Pancreas (tissue), 10 donors: ENCODE data around the gene NEO1. TPM values are rescaled to one million over a fixed set of nuclear protein-coding genes. Genes with fewer than 3 reads are reported as not detected.

Experiments used
- ATAC-seq, 4 donors: fragments of 200-7000 bp; cut with Tn5 transposase; one replicate each; pipeline versions ENCODE4 v1.8.0 to v1.9.1; 2020; ENCODE audit warnings: mild to moderate bottlenecking in 4 of 4, moderate library complexity in 4 of 4
- DNase-seq, 6 donors: peaks; one replicate each; pipeline ENCODE4 v3.0.0-alpha.2; 2020
- FAIRE-seq: peaks from 2 replicates; lab custom pipeline; 2012; peaks lifted over from hg19 to GRCh38; lab: Jason Lieb, UNC
- H3K27ac ChIP-seq, 4 donors: fragments of 200-600 bp; sonication (generic); 1 replicate in 3 of 4; 2 replicates in 1 of 4; pipeline versions ENCODE4 v1.5.0 to v1.8.0; 2020
- H3K27me3 ChIP-seq, 4 donors: fragments of 200-600 bp; one replicate each; pipeline ENCODE4 v1.8.0; 2021
- H3K36me3 ChIP-seq, 3 donors: fragments of 200-600 bp; sonication (generic) in 1 of 3; one replicate each; pipeline versions ENCODE4 v1.5.0 to v1.8.0; 2020 to 2021
- H3K4me1 ChIP-seq, 3 donors: fragments of 200-600 bp; one replicate each; pipeline ENCODE4 v1.8.0; 2021
- H3K4me3 ChIP-seq, 4 donors: fragments of 200-600 bp; sonication (generic) in 2 of 4; one replicate each; pipeline versions ENCODE4 v1.5.0 to v1.8.0; 2020 to 2021
- H3K9me3 ChIP-seq, 4 donors: fragments of 200-600 bp; one replicate each; pipeline ENCODE4 v1.8.0; 2021
- WGBS, 2 donors: extraction: QIAGEN DNeasy Blood & Tissue Kit; methylation state at CpG; one replicate each; pipeline ENCODE4 v1.1.7; 2013; 5-methylcytosine and 5-hydroxymethylcytosine counted together
- intact Hi-C, 3 donors: fragments of 100-400 bp; cut with DNase I; formaldehyde crosslinking; loops; one replicate each; pipeline versions ENCODE4 v1.11.1 to v1.14.2; 2022
- polyA plus RNA-seq, 2 donors: library from polyadenylated mRNA; stranded (reverse); fragments of 200-250 nt; gene quantifications; one replicate each; pipeline ENCODE4 v1.2.3, GENCODE V29; 2013
- total RNA-seq, 6 donors: library from RNA; stranded (reverse); fragmentation: NEBNext Ultra II Directional in 4 of 6; extraction: Animal tissue kit (Norgen Biotek cat#: 25700) in 4 of 6; gene quantifications; one replicate each; pipeline versions ENCODE4 v1.2.1 to v1.2.4, GENCODE V29; 2021 to 2023
- TF ChIP-seq, protein P1 (sequence below), 4 donors: fragments of 200-600 bp; sonication (generic) in 3 of 4; IDR thresholded peaks; one replicate each; pipeline versions ENCODE4 v1.5.0 to v1.8.0; 2021; ENCODE audit warnings: antibody characterized with exemption in 4 of 4
- donor health status: healthy with polysubstance abuse.
- donor health status: DM: no; HTN: no; CAD: no; lungs with moderate emphysema.
- donor health status: DM: no; HTN: no; CAD: no.
- donor health status: control.
- donor health status: control.
- donor health status: Bipolar disorder and iron deficiency.
- donor health status: DM: yes; HTN: yes; CAD: no.
- donor health status: DM: no; HTN: no; CAD: no.
- donor health status: DM: no; HTN: no; CAD: no.
- donor health status: DM: yes; HTN: yes; CAD: no.

Gene NEO1
- total and polyA plus RNA-seq, 8 donors = 7.1 to 30.7 (median 19.6) TPM

DNA sequence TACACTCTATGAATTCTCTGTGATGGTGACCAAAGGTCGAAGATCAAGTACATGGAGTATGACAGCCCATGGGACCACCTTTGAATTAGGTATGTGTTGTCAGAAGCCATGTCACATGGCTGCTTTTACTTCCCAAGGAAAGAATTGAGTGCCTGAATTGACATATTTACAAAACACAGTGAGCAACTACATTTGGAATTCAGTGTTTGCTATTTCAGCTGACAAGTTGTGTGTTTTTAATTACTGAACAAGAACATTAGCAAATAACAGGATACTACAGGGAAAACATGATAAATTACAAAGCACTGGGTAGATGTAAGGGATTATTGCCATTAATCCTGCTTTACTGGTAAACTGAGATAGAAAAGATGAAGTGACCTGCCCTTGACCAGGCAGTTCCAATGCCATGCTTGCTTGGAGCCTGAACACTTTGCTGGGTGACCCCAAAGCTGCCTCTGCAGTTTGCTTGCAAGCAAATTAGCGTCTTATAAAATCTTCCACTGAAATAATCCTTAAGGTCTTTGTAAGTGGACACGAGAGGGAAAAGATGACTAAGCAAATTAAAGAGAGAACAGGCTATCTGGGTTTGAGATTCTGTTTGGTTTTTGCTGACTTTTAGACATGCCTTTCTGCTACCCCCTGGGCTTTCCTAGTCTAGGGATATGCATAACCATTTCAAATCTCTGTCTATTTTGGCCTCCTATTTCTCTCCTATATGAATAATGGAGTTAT lies 218.3 kb downstream of the NEO1 start:
- TF ChIP-seq, protein P1, sequence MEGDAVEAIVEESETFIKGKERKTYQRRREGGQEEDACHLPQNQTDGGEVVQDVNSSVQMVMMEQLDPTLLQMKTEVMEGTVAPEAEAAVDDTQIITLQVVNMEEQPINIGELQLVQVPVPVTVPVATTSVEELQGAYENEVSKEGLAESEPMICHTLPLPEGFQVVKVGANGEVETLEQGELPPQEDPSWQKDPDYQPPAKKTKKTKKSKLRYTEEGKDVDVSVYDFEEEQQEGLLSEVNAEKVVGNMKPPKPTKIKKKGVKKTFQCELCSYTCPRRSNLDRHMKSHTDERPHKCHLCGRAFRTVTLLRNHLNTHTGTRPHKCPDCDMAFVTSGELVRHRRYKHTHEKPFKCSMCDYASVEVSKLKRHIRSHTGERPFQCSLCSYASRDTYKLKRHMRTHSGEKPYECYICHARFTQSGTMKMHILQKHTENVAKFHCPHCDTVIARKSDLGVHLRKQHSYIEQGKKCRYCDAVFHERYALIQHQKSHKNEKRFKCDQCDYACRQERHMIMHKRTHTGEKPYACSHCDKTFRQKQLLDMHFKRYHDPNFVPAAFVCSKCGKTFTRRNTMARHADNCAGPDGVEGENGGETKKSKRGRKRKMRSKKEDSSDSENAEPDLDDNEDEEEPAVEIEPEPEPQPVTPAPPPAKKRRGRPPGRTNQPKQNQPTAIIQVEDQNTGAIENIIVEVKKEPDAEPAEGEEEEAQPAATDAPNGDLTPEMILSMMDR (IDR thresholded peaks at IDR 0.05) = no peak
- ATAC-seq (no peak), FAIRE-seq (no peak), DNase-seq (no peak)
- intact Hi-C loops = no loop called here
- Histone ChIP-seq H3K36me3 (peaks cover 0 to 15% (median 0%) of the 10 kb centered on the region in 3 donors), H3K9me3 (no peaks in the 10 kb centered on the region), H3K27ac (no peak overlapping the region), H3K4me1 (no peaks in the 10 kb centered on the region), H3K4me3 (no peak overlapping the region), H3K27me3 (no peaks in the 10 kb centered on the region)
- WGBS, 2 donors = 78 to 86% methylated on average over 3 of the region's 3 CpGs

DNA sequence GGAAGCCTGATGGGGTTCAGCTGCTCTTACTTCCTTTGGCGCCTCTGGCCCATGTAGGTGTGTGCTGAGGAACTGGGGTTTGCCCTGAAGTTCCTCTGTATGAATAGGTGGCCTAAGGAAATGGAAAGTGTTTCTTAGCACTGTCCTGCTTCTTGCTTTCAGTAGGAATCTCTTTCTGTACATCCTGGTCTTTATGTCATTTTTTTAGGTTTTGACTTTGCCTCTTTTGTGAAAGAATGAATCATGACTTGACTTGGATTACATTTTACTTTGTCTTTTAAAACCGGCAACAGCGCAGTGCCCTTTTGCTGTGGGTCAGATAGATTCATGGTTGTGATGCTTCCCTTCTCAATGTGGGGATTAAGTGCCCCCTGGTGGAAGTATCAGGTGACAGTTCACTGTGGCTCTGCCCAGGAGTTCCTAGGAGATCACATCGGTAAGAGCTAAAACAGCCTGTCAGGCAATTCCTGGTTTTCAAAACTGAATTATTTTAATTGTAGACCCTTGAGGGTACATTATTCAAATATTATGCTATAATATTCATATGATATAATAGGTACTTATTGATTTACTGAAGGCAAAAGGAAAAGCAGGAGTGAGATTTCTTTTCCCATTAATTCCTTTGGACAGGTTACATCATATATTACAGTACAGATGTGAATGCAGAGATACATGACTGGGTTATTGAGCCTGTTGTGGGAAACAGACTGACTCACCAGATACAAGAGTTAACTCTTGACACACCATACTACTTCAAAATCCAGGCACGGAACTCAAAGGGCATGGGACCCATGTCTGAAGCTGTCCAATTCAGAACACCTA lies 221.1 kb downstream of the NEO1 start:
- FAIRE-seq (no peak), ATAC-seq (peak in 3 of 4 donors; percentile 90 to 94 (median 91)), DNase-seq (peak in 4 of 6 donors; percentile 11 to 46 (median 22))
- WGBS, 2 donors = 38 to 45% methylated on average over 5 of the region's 5 CpGs
- no peaks in the 10 kb centered on the region for H3K27me3 ChIP-seq
- H3K4me3 ChIP-seq = no peak overlapping the region
- H3K36me3 ChIP-seq = peaks cover 0 to 9% (median 0%) of the 10 kb centered on the region in 3 donors
- TF ChIP-seq, protein P1 (IDR thresholded peaks at IDR 0.05) = peak; percentile 24 to 68 (median 62)
- H3K4me1 ChIP-seq = no peaks in the 10 kb centered on the region
- no peaks in the 10 kb centered on the region for H3K9me3 ChIP-seq
- no peak overlapping the region for H3K27ac ChIP-seq
- intact Hi-C loops = no loop called here

DNA sequence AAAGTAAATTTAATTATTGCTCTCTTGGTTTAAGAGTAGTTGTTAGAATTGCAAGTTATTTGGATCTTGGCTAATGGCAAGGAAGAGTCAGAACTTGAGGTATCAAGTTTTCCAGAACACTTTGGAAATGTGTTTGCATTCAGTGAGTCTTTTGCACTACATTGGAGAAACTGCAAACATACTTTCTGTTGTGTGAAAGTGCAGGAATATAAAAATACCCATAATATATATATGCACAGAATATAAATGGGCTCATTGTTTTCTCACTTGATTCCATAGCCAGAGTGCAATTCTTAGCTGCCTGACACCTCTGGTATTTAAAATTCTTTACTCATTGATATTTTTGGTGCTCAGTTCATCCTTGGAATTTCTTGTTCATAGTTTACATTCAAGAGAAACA lies 223.6 kb downstream of the NEO1 start:
- FAIRE-seq (no peak), DNase-seq (no peak), ATAC-seq (no peak)
- Histone ChIP-seq H3K9me3 (no peaks in the 10 kb centered on the region), H3K4me3 (no peak overlapping the region), H3K27ac (no peak overlapping the region), H3K27me3 (no peaks in the 10 kb centered on the region), H3K36me3 (peaks cover 0 to 7% (median 0%) of the 10 kb centered on the region in 3 donors), H3K4me1 (no peaks in the 10 kb centered on the region)
- intact Hi-C loops = no loop called here
- TF ChIP-seq, protein P1 (IDR thresholded peaks at IDR 0.05) = no peak

DNA sequence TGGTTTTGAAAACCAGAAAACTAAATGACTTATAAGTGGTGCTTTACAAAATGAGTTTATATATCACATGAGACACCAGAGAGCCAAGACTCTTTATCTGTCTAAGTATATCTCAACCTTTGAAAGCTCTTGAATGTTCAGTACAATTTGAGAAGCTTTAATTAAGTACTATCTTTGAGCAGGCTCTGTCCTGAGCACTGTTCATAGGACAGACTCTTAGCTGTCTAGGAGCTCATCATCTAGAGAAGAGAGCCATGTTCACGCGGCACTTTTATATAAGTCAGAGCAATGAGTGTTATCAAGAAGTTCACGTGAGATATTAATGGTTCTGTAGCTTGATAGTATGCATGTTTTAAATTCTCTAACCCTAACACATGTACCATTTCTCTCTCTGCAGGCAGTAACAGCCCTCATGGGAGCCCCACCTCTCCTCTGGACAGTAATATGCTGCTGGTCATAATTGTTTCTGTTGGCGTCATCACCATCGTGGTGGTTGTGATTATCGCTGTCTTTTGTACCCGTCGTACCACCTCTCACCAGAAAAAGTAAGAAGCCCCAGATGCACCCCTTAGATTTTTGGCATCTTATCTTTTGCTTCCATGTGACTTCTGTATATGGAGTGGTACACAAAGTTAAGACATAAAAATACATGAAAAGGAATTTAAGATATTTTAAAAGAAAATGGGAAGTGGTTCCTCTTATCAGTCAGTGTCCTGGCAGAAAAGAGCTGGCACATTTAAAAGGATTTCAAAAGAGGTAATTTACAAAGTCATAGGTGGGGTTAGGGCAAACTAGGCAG lies 230.5 kb downstream of the NEO1 start:
- 90 to 93% methylated on average over 8 of the region's 8 CpGs for WGBS, 2 donors
- TF ChIP-seq, protein P1 (IDR thresholded peaks at IDR 0.05) = no peak
- Histone ChIP-seq H3K36me3 (peaks cover 0 to 36% (median 3%) of the 10 kb centered on the region in 3 donors), H3K27me3 (no peaks in the 10 kb centered on the region), H3K4me1 (no peaks in the 10 kb centered on the region), H3K4me3 (no peak overlapping the region), H3K9me3 (no peaks in the 10 kb centered on the region), H3K27ac (no peak overlapping the region)
- FAIRE-seq (no peak), ATAC-seq (no peak), DNase-seq (no peak)
- intact Hi-C loops = no loop called here
